WTC11 (cell line): ENCODE measurements around the gene PGAP3. TPM values are rescaled to one million over a fixed set of nuclear protein-coding genes. Genes with fewer than 3 reads are reported as not detected.
A peak's percentile ranks its signal among the peaks of the same experiment; 100 is the strongest.

ENCODE experiments used
- CREB1 ChIP-seq: sonication (generic); formaldehyde crosslinking; IDR thresholded peaks from 2 replicates; pipeline ENCODE4 v1.8.0; 2023; ENCODE audit warnings: mild to moderate bottlenecking, missing genetic modification reagents
- FOXJ3 ChIP-seq: sonication (generic); formaldehyde crosslinking; IDR thresholded peaks from 2 replicates; pipeline ENCODE4 v1.9.0; 2021; ENCODE audit warnings: missing genetic modification reagents, mild to moderate bottlenecking, borderline replicate concordance
- GRHL2 ChIP-seq: fragments of 250-450 bp; sonication (Bioruptor Pico); IDR thresholded peaks from 2 replicates; pipeline ENCODE4 v1.8.0; 2022; ENCODE audit warnings: mild to moderate bottlenecking, moderate library complexity; ENCODE audit not compliant: insufficient replicate concordance, severe bottlenecking
- GTF2I ChIP-seq: fragments of 250-450 bp; sonication (Bioruptor Pico); conservative IDR thresholded peaks from 2 replicates; pipeline ENCODE4 v1.4.0; 2021; ENCODE audit warnings: mild to moderate bottlenecking
- IRF2 ChIP-seq: sonication (generic); formaldehyde crosslinking; IDR thresholded peaks from 2 replicates; pipeline ENCODE4 v1.8.0; 2022; ENCODE audit warnings: low read depth, missing genetic modification reagents, borderline replicate concordance
- JUN ChIP-seq: sonication (generic); formaldehyde crosslinking; IDR thresholded peaks from 2 replicates; pipeline ENCODE4 v1.8.0; 2023; ENCODE audit warnings: mild to moderate bottlenecking, missing genetic modification reagents
- NFATC4 ChIP-seq: fragments of 250-450 bp; sonication (Bioruptor Pico); IDR thresholded peaks from 2 replicates; pipeline ENCODE4 v1.9.0; 2021; ENCODE audit warnings: mild to moderate bottlenecking
- RELA ChIP-seq: sonication (generic); formaldehyde crosslinking; IDR thresholded peaks from 2 replicates; pipeline ENCODE4 v1.8.1; 2022; ENCODE audit warnings: missing genetic modification reagents, mild to moderate bottlenecking, borderline replicate concordance
- ZNF671 ChIP-seq: fragments of 250-450 bp; sonication (Bioruptor Pico); IDR thresholded peaks from 2 replicates; pipeline ENCODE4 v1.8.0; 2021; ENCODE audit warnings: mild to moderate bottlenecking
- total RNA-seq: library from RNA; stranded (reverse); gene quantifications from 3 replicates; pipeline ENCODE4 v1.2.3, GENCODE V29; 2021
- TF ChIP-seq, protein P1 (sequence below): fragments of 250-450 bp; sonication (Bioruptor Pico); IDR thresholded peaks from 2 replicates; pipeline ENCODE4 v1.9.0; 2021; ENCODE audit warnings: mild to moderate bottlenecking, borderline replicate concordance
- TF ChIP-seq, protein P2 (sequence below): sonication (generic); formaldehyde crosslinking; IDR thresholded peaks from 2 replicates; pipeline ENCODE4 v1.8.1; 2022; ENCODE audit warnings: low read depth, missing genetic modification reagents, borderline replicate concordance
- TF ChIP-seq, protein P3 (sequence below): sonication (generic); formaldehyde crosslinking; IDR thresholded peaks from 2 replicates; pipeline ENCODE4 v1.8.1; 2022; ENCODE audit warnings: low read depth, mild to moderate bottlenecking, moderate library complexity, missing genetic modification reagents, borderline replicate concordance
- TF ChIP-seq, protein P4 (sequence below): sonication (generic); formaldehyde crosslinking; IDR thresholded peaks from 2 replicates; pipeline ENCODE4 v1.8.1; 2022; ENCODE audit warnings: mild to moderate bottlenecking, moderate library complexity, missing genetic modification reagents
- TF ChIP-seq, protein P5 (sequence below): sonication (generic); formaldehyde crosslinking; IDR thresholded peaks from 2 replicates; pipeline ENCODE4 v1.8.1; 2023; ENCODE audit warnings: mild to moderate bottlenecking, missing genetic modification reagents, borderline replicate concordance
- TF ChIP-seq, protein P6 (sequence below): sonication (generic); formaldehyde crosslinking; IDR thresholded peaks from 2 replicates; pipeline ENCODE4 v1.8.0; 2022; ENCODE audit warnings: missing genetic modification reagents
- TF ChIP-seq, protein P7 (sequence below): sonication (generic); formaldehyde crosslinking; IDR thresholded peaks from 2 replicates; pipeline ENCODE4 v1.8.0; 2022; ENCODE audit warnings: mild to moderate bottlenecking, missing genetic modification reagents
- TF ChIP-seq, protein P8 (sequence below): sonication (generic); formaldehyde crosslinking; conservative IDR thresholded peaks from 2 replicates; pipeline ENCODE4 v1.8.1; 2022; ENCODE audit warnings: mild to moderate bottlenecking, missing genetic modification reagents
- TF ChIP-seq, protein P9 (sequence below): sonication (generic); formaldehyde crosslinking; IDR thresholded peaks from 2 replicates; pipeline ENCODE4 v1.8.1; 2022; ENCODE audit warnings: missing genetic modification reagents, borderline replicate concordance

Gene PGAP3
- total RNA-seq, 1 experiment from 2014 or later: 24.9 TPM

DNA sequence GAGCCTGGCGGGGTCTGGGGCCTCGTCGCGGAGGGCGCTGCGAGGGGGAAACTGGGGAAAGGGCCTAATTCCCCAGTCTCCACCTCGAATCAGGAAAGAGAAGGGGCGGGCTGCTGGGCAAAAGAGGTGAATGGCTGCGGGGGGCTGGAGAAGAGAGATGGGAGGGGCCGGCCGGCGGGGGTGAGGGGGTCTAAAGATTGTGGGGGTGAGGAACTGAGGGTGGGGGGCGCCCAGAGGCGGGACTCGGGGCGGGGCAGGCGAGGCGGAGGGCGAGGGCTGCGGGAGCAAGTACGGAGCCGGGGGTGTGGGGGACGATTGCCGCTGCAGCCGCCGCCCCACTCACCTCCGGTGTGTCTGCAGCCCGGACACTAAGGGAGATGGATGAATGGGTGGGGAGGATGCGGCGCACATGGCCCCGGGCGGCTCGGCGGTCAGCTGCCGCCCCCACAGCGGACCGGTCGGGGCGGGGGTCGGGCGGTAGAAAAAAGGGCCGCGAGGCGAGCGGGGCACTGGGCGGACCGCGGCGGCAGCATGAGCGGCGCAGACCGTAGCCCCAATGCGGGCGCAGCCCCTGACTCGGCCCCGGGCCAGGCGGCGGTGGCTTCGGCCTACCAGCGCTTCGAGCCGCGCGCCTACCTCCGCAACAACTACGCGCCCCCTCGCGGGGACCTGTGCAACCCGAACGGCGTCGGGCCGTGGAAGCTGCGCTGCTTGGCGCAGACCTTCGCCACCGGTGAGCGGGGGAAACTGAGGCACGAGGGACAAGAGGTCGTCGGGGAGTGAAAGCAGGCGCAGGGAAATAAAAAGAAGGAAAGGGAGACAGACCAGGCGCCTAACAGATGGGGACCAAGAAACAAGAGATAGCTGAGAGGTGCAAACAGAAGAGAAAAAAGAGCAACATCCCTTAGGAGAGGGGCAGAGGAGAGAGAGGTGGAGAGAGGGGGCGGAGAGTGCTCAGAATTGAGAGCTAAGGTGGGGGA is 19.6 kb downstream of the PGAP3 start, which contains the start of gene PNMT (continued):
- TF ChIP-seq, protein P1, sequence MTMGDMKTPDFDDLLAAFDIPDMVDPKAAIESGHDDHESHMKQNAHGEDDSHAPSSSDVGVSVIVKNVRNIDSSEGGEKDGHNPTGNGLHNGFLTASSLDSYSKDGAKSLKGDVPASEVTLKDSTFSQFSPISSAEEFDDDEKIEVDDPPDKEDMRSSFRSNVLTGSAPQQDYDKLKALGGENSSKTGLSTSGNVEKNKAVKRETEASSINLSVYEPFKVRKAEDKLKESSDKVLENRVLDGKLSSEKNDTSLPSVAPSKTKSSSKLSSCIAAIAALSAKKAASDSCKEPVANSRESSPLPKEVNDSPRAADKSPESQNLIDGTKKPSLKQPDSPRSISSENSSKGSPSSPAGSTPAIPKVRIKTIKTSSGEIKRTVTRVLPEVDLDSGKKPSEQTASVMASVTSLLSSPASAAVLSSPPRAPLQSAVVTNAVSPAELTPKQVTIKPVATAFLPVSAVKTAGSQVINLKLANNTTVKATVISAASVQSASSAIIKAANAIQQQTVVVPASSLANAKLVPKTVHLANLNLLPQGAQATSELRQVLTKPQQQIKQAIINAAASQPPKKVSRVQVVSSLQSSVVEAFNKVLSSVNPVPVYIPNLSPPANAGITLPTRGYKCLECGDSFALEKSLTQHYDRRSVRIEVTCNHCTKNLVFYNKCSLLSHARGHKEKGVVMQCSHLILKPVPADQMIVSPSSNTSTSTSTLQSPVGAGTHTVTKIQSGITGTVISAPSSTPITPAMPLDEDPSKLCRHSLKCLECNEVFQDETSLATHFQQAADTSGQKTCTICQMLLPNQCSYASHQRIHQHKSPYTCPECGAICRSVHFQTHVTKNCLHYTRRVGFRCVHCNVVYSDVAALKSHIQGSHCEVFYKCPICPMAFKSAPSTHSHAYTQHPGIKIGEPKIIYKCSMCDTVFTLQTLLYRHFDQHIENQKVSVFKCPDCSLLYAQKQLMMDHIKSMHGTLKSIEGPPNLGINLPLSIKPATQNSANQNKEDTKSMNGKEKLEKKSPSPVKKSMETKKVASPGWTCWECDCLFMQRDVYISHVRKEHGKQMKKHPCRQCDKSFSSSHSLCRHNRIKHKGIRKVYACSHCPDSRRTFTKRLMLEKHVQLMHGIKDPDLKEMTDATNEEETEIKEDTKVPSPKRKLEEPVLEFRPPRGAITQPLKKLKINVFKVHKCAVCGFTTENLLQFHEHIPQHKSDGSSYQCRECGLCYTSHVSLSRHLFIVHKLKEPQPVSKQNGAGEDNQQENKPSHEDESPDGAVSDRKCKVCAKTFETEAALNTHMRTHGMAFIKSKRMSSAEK (CRISPR knock-in tag): no peak
- TF ChIP-seq, protein P2, sequence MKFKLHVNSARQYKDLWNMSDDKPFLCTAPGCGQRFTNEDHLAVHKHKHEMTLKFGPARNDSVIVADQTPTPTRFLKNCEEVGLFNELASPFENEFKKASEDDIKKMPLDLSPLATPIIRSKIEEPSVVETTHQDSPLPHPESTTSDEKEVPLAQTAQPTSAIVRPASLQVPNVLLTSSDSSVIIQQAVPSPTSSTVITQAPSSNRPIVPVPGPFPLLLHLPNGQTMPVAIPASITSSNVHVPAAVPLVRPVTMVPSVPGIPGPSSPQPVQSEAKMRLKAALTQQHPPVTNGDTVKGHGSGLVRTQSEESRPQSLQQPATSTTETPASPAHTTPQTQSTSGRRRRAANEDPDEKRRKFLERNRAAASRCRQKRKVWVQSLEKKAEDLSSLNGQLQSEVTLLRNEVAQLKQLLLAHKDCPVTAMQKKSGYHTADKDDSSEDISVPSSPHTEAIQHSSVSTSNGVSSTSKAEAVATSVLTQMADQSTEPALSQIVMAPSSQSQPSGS (CRISPR knock-in tag): no peak
- TF ChIP-seq JUN (CRISPR knock-in tag) (no peak), GTF2I (CRISPR knock-in tag) (no peak), ZNF671 (CRISPR knock-in tag) (no peak), RELA (CRISPR knock-in tag) (no peak), NFATC4 (CRISPR knock-in tag) (no peak), FOXJ3 (no peak), IRF2 (CRISPR knock-in tag) (no peak), GRHL2 (CRISPR knock-in tag) (no peak), CREB1 (CRISPR knock-in tag) (no peak)
- TF ChIP-seq, protein P3, sequence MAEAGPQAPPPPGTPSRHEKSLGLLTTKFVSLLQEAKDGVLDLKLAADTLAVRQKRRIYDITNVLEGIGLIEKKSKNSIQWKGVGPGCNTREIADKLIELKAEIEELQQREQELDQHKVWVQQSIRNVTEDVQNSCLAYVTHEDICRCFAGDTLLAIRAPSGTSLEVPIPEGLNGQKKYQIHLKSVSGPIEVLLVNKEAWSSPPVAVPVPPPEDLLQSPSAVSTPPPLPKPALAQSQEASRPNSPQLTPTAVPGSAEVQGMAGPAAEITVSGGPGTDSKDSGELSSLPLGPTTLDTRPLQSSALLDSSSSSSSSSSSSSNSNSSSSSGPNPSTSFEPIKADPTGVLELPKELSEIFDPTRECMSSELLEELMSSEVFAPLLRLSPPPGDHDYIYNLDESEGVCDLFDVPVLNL (CRISPR knock-in tag): no peak
- TF ChIP-seq, protein P4, sequence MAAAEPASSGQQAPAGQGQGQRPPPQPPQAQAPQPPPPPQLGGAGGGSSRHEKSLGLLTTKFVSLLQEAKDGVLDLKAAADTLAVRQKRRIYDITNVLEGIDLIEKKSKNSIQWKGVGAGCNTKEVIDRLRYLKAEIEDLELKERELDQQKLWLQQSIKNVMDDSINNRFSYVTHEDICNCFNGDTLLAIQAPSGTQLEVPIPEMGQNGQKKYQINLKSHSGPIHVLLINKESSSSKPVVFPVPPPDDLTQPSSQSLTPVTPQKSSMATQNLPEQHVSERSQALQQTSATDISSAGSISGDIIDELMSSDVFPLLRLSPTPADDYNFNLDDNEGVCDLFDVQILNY (CRISPR knock-in tag): peak; percentile 53; the same call in 1 of the 2 replicates
- TF ChIP-seq, protein P5, sequence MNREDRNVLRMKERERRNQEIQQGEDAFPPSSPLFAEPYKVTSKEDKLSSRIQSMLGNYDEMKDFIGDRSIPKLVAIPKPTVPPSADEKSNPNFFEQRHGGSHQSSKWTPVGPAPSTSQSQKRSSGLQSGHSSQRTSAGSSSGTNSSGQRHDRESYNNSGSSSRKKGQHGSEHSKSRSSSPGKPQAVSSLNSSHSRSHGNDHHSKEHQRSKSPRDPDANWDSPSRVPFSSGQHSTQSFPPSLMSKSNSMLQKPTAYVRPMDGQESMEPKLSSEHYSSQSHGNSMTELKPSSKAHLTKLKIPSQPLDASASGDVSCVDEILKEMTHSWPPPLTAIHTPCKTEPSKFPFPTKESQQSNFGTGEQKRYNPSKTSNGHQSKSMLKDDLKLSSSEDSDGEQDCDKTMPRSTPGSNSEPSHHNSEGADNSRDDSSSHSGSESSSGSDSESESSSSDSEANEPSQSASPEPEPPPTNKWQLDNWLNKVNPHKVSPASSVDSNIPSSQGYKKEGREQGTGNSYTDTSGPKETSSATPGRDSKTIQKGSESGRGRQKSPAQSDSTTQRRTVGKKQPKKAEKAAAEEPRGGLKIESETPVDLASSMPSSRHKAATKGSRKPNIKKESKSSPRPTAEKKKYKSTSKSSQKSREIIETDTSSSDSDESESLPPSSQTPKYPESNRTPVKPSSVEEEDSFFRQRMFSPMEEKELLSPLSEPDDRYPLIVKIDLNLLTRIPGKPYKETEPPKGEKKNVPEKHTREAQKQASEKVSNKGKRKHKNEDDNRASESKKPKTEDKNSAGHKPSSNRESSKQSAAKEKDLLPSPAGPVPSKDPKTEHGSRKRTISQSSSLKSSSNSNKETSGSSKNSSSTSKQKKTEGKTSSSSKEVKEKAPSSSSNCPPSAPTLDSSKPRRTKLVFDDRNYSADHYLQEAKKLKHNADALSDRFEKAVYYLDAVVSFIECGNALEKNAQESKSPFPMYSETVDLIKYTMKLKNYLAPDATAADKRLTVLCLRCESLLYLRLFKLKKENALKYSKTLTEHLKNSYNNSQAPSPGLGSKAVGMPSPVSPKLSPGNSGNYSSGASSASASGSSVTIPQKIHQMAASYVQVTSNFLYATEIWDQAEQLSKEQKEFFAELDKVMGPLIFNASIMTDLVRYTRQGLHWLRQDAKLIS (CRISPR knock-in tag): no peak
- TF ChIP-seq, protein P6, sequence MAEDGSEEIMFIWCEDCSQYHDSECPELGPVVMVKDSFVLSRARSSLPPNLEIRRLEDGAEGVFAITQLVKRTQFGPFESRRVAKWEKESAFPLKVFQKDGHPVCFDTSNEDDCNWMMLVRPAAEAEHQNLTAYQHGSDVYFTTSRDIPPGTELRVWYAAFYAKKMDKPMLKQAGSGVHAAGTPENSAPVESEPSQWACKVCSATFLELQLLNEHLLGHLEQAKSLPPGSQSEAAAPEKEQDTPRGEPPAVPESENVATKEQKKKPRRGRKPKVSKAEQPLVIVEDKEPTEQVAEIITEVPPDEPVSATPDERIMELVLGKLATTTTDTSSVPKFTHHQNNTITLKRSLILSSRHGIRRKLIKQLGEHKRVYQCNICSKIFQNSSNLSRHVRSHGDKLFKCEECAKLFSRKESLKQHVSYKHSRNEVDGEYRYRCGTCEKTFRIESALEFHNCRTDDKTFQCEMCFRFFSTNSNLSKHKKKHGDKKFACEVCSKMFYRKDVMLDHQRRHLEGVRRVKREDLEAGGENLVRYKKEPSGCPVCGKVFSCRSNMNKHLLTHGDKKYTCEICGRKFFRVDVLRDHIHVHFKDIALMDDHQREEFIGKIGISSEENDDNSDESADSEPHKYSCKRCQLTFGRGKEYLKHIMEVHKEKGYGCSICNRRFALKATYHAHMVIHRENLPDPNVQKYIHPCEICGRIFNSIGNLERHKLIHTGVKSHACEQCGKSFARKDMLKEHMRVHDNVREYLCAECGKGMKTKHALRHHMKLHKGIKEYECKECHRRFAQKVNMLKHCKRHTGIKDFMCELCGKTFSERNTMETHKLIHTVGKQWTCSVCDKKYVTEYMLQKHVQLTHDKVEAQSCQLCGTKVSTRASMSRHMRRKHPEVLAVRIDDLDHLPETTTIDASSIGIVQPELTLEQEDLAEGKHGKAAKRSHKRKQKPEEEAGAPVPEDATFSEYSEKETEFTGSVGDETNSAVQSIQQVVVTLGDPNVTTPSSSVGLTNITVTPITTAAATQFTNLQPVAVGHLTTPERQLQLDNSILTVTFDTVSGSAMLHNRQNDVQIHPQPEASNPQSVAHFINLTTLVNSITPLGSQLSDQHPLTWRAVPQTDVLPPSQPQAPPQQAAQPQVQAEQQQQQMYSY (CRISPR knock-in tag): no peak
- TF ChIP-seq, protein P7, sequence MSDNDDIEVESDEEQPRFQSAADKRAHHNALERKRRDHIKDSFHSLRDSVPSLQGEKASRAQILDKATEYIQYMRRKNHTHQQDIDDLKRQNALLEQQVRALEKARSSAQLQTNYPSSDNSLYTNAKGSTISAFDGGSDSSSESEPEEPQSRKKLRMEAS (CRISPR knock-in tag): peak; percentile 62; the same call in 1 of the 2 replicates
- TF ChIP-seq, protein P8, sequence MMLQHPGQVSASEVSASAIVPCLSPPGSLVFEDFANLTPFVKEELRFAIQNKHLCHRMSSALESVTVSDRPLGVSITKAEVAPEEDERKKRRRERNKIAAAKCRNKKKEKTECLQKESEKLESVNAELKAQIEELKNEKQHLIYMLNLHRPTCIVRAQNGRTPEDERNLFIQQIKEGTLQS: no peak
- TF ChIP-seq, protein P9, sequence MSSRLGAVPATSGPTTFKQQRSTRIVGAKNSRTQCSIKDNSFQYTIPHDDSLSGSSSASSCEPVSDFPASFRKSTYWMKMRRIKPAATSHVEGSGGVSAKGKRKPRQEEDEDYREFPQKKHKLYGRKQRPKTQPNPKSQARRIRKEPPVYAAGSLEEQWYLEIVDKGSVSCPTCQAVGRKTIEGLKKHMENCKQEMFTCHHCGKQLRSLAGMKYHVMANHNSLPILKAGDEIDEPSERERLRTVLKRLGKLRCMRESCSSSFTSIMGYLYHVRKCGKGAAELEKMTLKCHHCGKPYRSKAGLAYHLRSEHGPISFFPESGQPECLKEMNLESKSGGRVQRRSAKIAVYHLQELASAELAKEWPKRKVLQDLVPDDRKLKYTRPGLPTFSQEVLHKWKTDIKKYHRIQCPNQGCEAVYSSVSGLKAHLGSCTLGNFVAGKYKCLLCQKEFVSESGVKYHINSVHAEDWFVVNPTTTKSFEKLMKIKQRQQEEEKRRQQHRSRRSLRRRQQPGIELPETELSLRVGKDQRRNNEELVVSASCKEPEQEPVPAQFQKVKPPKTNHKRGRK (CRISPR knock-in tag): 0 out of 2 replicates have a peak, but pooled peaks have one; percentile 41
